Suprapubic skin (tissue), 4 donors: ENCODE data around the gene NDUFAF2. TPM values are rescaled to one million over a fixed set of nuclear protein-coding genes. Genes with fewer than 3 reads are reported as not detected.

Experiments used
- DNase-seq, 2 donors: peaks; one replicate each; pipeline ENCODE4 v3.0.0-alpha.2; 2019; ENCODE audit warnings: low spot score in 2 of 2
- H3K27ac ChIP-seq: fragments of 200-600 bp; sonication (generic); one replicate; pipeline ENCODE4 v1.5.1; 2019
- H3K27me3 ChIP-seq: fragments of 200-600 bp; sonication (generic); one replicate; pipeline ENCODE4 v1.5.1; 2019
- H3K36me3 ChIP-seq: fragments of 200-600 bp; sonication (generic); one replicate; pipeline ENCODE4 v1.5.1; 2019
- H3K4me1 ChIP-seq: fragments of 200-600 bp; sonication (generic); one replicate; pipeline ENCODE4 v1.5.1; 2019
- H3K4me3 ChIP-seq: fragments of 200-600 bp; sonication (generic); one replicate; pipeline ENCODE4 v1.5.1; 2019; ENCODE audit warnings: mild to moderate bottlenecking
- H3K9me3 ChIP-seq: fragments of 200-600 bp; sonication (generic); one replicate; pipeline ENCODE4 v1.5.1; 2019
- CTCF ChIP-seq, 2 donors: fragments of 200-600 bp in 1 of 2; fragments of 450-650 bp in 1 of 2; sonication (generic) in 1 of 2; IDR thresholded peaks; one replicate each; pipeline ENCODE4 v1.5.1; 2016 to 2019; ENCODE audit warnings: antibody characterized with exemption in 2 of 2, mild to moderate bottlenecking in 1 of 2, moderate library complexity in 1 of 2
- EP300 ChIP-seq: sonication (generic); formaldehyde crosslinking; IDR thresholded peaks from one replicate; pipeline ENCODE4 v1.6.1; 2017; ENCODE audit warnings: antibody characterized with exemption
- POLR2A ChIP-seq, 2 donors: fragments of 450-650 bp; IDR thresholded peaks; one replicate each; pipeline ENCODE4 v1.6.1; 2017; ENCODE audit warnings: antibody characterized with exemption in 2 of 2, mild to moderate bottlenecking in 2 of 2, moderate library complexity in 2 of 2
- POLR2AphosphoS5 ChIP-seq, 3 donors: sonication (generic); formaldehyde crosslinking; IDR thresholded peaks; one replicate each; pipeline ENCODE4 v1.6.1; 2017; ENCODE audit warnings: antibody characterized with exemption in 3 of 3
- WGBS: methylation state at CpG from one replicate; pipeline ENCODE4 v1.1.5; 2018; 5-methylcytosine and 5-hydroxymethylcytosine counted together
- total RNA-seq, 4 donors: library from RNA; depleted of rRNA; stranded (reverse); fragments of >200 nt; gene quantifications; one replicate each; pipeline ENCODE4 v1.1.0, GENCODE V29; 2016

The NDUFAF2 gene
- total RNA-seq, 4 donors from 2014 or later = 15.6 to 20.4 (median 17.5) TPM

GRCh38 chr5:60997721-60998120 lies 52.7 kb downstream of the NDUFAF2 start:
- TF ChIP-seq POLR2A (IDR thresholded peaks at IDR 0.05) (no peak), POLR2AphosphoS5 (IDR thresholded peaks at IDR 0.05) (no peak), CTCF (IDR thresholded peaks at IDR 0.05) (no peak), EP300 (no peak)
- Histone ChIP-seq H3K36me3 (peaks cover 7% of the 10 kb centered on the region), H3K4me1 (no peaks in the 10 kb centered on the region), H3K4me3 (no peak overlapping the region), H3K9me3 (no peaks in the 10 kb centered on the region), H3K27me3 (no peaks in the 10 kb centered on the region), H3K27ac (no peak overlapping the region)
- 87% methylated on average over 1 of the region's 1 CpG for WGBS
- DNase-seq = no peak

GRCh38 chr5:61000887-61001286 lies 55.9 kb downstream of the NDUFAF2 start:
- no peaks in the 10 kb centered on the region for H3K9me3 ChIP-seq
- H3K27ac ChIP-seq = no peak overlapping the region
- H3K4me1 ChIP-seq = no peaks in the 10 kb centered on the region
- no peak for DNase-seq
- H3K4me3 ChIP-seq = no peak overlapping the region
- TF ChIP-seq POLR2A (IDR thresholded peaks at IDR 0.05) (no peak), EP300 (no peak), CTCF (IDR thresholded peaks at IDR 0.05) (no peak), POLR2AphosphoS5 (IDR thresholded peaks at IDR 0.05) (no peak)
- H3K27me3 ChIP-seq = no peaks in the 10 kb centered on the region
- no peaks in the 10 kb centered on the region for H3K36me3 ChIP-seq

- TF ChIP-seq CTCF (IDR thresholded peaks at IDR 0.05) = no peak
- no peak for TF ChIP-seq EP300
- TF ChIP-seq POLR2AphosphoS5 (IDR thresholded peaks at IDR 0.05) = no peak
- no peak for TF ChIP-seq POLR2A (IDR thresholded peaks at IDR 0.05)
- Histone ChIP-seq H3K4me1 (no peaks in the 10 kb centered on the region), H3K27me3 (no peaks in the 10 kb centered on the region), H3K36me3 (no peaks in the 10 kb centered on the region), H3K9me3 (no peaks in the 10 kb centered on the region), H3K4me3 (no peak overlapping the region), H3K27ac (no peak overlapping the region)
- DNase-seq = no peak
- WGBS = 62% methylated on average over 3 of the region's 3 CpGs
Observed at GRCh38 chr5:61001647-61002046, 56.6 kb downstream of the NDUFAF2 start.

GRCh38 chr5:61002611-61003355 lies 57.8 kb downstream of the NDUFAF2 start:
- Histone ChIP-seq H3K4me3 (no peak overlapping the region), H3K4me1 (no peaks in the 10 kb centered on the region), H3K36me3 (no peaks in the 10 kb centered on the region), H3K9me3 (no peaks in the 10 kb centered on the region), H3K27me3 (no peaks in the 10 kb centered on the region), H3K27ac (no peak overlapping the region)
- no peak for DNase-seq
- no peak for TF ChIP-seq EP300
- no peak for TF ChIP-seq POLR2A (IDR thresholded peaks at IDR 0.05)
- 53% methylated on average over 4 of the region's 4 CpGs for WGBS

GRCh38 chr5:61004448-61004847 lies 59.4 kb downstream of the NDUFAF2 start:
- H3K27me3 ChIP-seq = no peaks in the 10 kb centered on the region
- TF ChIP-seq CTCF (IDR thresholded peaks at IDR 0.05) = no peak
- TF ChIP-seq EP300 = no peak
- TF ChIP-seq POLR2AphosphoS5 (IDR thresholded peaks at IDR 0.05) = no peak
- no peak for TF ChIP-seq POLR2A (IDR thresholded peaks at IDR 0.05)
- H3K27ac ChIP-seq = no peak overlapping the region
- no peak overlapping the region for H3K4me3 ChIP-seq
- H3K9me3 ChIP-seq = no peaks in the 10 kb centered on the region
- no peaks in the 10 kb centered on the region for H3K36me3 ChIP-seq
- no peaks in the 10 kb centered on the region for H3K4me1 ChIP-seq
- DNase-seq = no peak

GRCh38 chr5:61009907-61010306 lies 64.9 kb downstream of the NDUFAF2 start:
- H3K9me3 ChIP-seq = no peaks in the 10 kb centered on the region
- H3K36me3 ChIP-seq = no peaks in the 10 kb centered on the region
- H3K27me3 ChIP-seq = no peaks in the 10 kb centered on the region
- H3K27ac ChIP-seq = no peak overlapping the region
- no peak for DNase-seq
- H3K4me3 ChIP-seq = no peak overlapping the region
- TF ChIP-seq POLR2AphosphoS5 (IDR thresholded peaks at IDR 0.05) = no peak
- TF ChIP-seq POLR2A (IDR thresholded peaks at IDR 0.05) = no peak
- no peak for TF ChIP-seq CTCF (IDR thresholded peaks at IDR 0.05)
- no peak for TF ChIP-seq EP300
- peaks cover 6% of the 10 kb centered on the region for H3K4me1 ChIP-seq
